K562 (cell line): ENCODE data around the gene HS3ST3B1. TPM values are rescaled to one million over a fixed set of nuclear protein-coding genes. Genes with fewer than 3 reads are reported as not detected.

Experiments used
- ATAC-seq: fragments of 200-7000 bp; cut with Tn5 transposase; 3 replicates; pipeline ENCODE4 v1.9.1; 2020; ENCODE audit warnings: moderate library complexity
- BruUV-seq: library from RNA; stranded (reverse); fragments of 400-500 nt; replicated peaks from 2 replicates; lab custom pipeline; 2021; lab: Mats Ljungman, UMichigan
- CTCF ChIA-PET: fragments of 300-600 bp; formaldehyde crosslinking; extraction: SDS; loops from one replicate; lab custom pipeline; 2021; ENCODE audit warnings: low intra/inter-chr PET ratio; lab: Yijun Ruan, JAX
- POLR2A ChIA-PET: fragments of 300-600, 350-650 bp; sonication (Branson Sonifier 250); formaldehyde crosslinking; extraction: SDS; loops from one replicate; lab custom pipeline; 2021; ENCODE audit warnings: antibody characterized with exemption, inconsistent platforms; lab: Yijun Ruan, JAX
- DNase-seq, 4 experiments: peaks; one replicate each; pipeline versions ENCODE4 v3.0.0 to v3.0.0-alpha.2; 2011 to 2018; ENCODE audit warnings: low spot score in 3 of 4, mixed read lengths in 3 of 4; ENCODE audit errors: extremely low read depth in 1 of 4
- FAIRE-seq: peaks from 2 replicates; lab custom pipeline; 2011; peaks lifted over from hg19 to GRCh38; lab: Jason Lieb, UNC
- H2AFZ ChIP-seq: 2 replicates; pipeline ENCODE4 v1.6.0; 2011; ENCODE audit warnings: low read depth, low read length, control low read depth, inconsistent platforms
- H3K27ac ChIP-seq: fragments of 200-600 bp; 3 replicates; pipeline ENCODE4 v1.8.0; 2011; ENCODE audit warnings: low read depth, mild to moderate bottlenecking, control low read depth, inconsistent platforms, low read length, moderate library complexity, mixed read lengths; ENCODE audit errors: extremely low read depth
- H3K27me3 ChIP-seq, 2 experiments: fragments of 300-600 bp in 1 of 2; 2 replicates in 1 of 2; 3 replicates in 1 of 2; pipeline versions ENCODE4 v1.6.0 to v1.8.0; 2011; ENCODE audit warnings: inconsistent platforms in 2 of 2, low read length in 2 of 2, mild to moderate bottlenecking in 1 of 2, mixed read lengths in 1 of 2, moderate library complexity in 1 of 2; ENCODE audit not compliant: control insufficient read depth in 2 of 2, insufficient read depth in 2 of 2
- H3K36me3 ChIP-seq: fragments of 300-600 bp; 3 replicates; pipeline ENCODE4 v1.8.0; 2011; ENCODE audit warnings: mild to moderate bottlenecking, low read length, inconsistent platforms; ENCODE audit not compliant: control insufficient read depth, insufficient read depth
- H3K4me1 ChIP-seq, 2 experiments: fragments of 200-600 bp in 1 of 2; replicated peaks in 1 of 2; 2 replicates in 1 of 2; 3 replicates in 1 of 2; pipeline versions ENCODE4 v1.5.1 to v1.8.0; 2011; ENCODE audit warnings: inconsistent platforms in 2 of 2, low read length in 2 of 2, mild to moderate bottlenecking in 1 of 2, mixed read lengths in 1 of 2, moderate library complexity in 1 of 2; ENCODE audit not compliant: control insufficient read depth in 2 of 2, insufficient read depth in 2 of 2
- H3K4me2 ChIP-seq: 2 replicates; pipeline ENCODE4 v1.6.1; 2011; ENCODE audit warnings: low read length, control low read depth, inconsistent platforms, mixed read lengths; ENCODE audit not compliant: insufficient read depth
- H3K4me3 ChIP-seq: fragments of 200-600 bp; sonication (generic), shearing (Covaris generic); 2 replicates; pipeline ENCODE4 v1.5.1; 2016; ENCODE audit warnings: control low read depth, inconsistent platforms
- H3K79me2 ChIP-seq: fragments of 200-600 bp; 3 replicates; pipeline ENCODE4 v1.8.0; 2011; ENCODE audit warnings: low read length, inconsistent platforms; ENCODE audit not compliant: control insufficient read depth, insufficient read depth
- H3K9ac ChIP-seq, 2 experiments: 2 replicates each; pipeline versions ENCODE4 v1.6.0 to v1.6.1; 2011; ENCODE audit warnings: low read depth in 2 of 2, low read length in 2 of 2, control low read depth in 1 of 2, inconsistent platforms in 1 of 2, mild to moderate bottlenecking in 1 of 2, mixed read lengths in 1 of 2; ENCODE audit not compliant: insufficient read depth in 1 of 2
- H3K9me1 ChIP-seq: one replicate; pipeline ENCODE4 v1.6.0; 2011; ENCODE audit warnings: inconsistent platforms, mild to moderate bottlenecking, low read length, moderate library complexity; ENCODE audit not compliant: control insufficient read depth, insufficient read depth
- H3K9me3 ChIP-seq: replicated peaks from 2 replicates; pipeline ENCODE4 v1.5.1; 2011; ENCODE audit warnings: low read depth, low read length, inconsistent platforms; ENCODE audit not compliant: control insufficient read depth, insufficient read depth
- H4K20me1 ChIP-seq: replicated peaks from 2 replicates; pipeline ENCODE4 v1.6.1; 2011; ENCODE audit warnings: low read length, inconsistent platforms, mixed read lengths; ENCODE audit not compliant: control insufficient read depth, insufficient read depth
- ARID1B ChIP-seq: fragments of 450-650 bp; IDR thresholded peaks from 2 replicates; pipeline ENCODE4 v1.6.1; 2016; ENCODE audit warnings: antibody characterized with exemption, mild to moderate bottlenecking, inconsistent platforms
- ATF3 ChIP-seq, 2 experiments: fragments of 450-650 bp in 1 of 2; sonication (generic) in 1 of 2; formaldehyde crosslinking in 1 of 2; IDR thresholded peaks in 1 of 2; conservative IDR thresholded peaks in 1 of 2; 2 replicates each; pipeline versions ENCODE4 v1.6.1 to v1.8.1; 2016 to 2023; ENCODE audit warnings: mild to moderate bottlenecking in 2 of 2, moderate library complexity in 2 of 2, inconsistent platforms in 1 of 2, missing genetic modification reagents in 1 of 2
- ATF7 ChIP-seq: fragments of 450-650 bp; IDR thresholded peaks from 2 replicates; pipeline ENCODE4 v1.7.1; 2014; ENCODE audit warnings: mild to moderate bottlenecking, moderate library complexity
- DPF2 ChIP-seq: fragments of 450-650 bp; IDR thresholded peaks from 2 replicates; pipeline ENCODE4 v1.6.1; 2016
- E2F8 ChIP-seq: fragments of 450-650 bp; IDR thresholded peaks from 2 replicates; pipeline ENCODE4 v1.7.1; 2018; ENCODE audit warnings: mild to moderate bottlenecking, low read depth; ENCODE audit not compliant: partially characterized antibody
- ELF1 ChIP-seq: fragments of 200-800 bp; sonication (Bioruptor generic); IDR thresholded peaks from 2 replicates; pipeline ENCODE4 v1.6.1; 2016; ENCODE audit warnings: missing genetic modification characterization, missing compliant biosample characterization
- ETV1 ChIP-seq: fragments of 450-650 bp; conservative IDR thresholded peaks from 2 replicates; pipeline ENCODE4 v1.6.1; 2016; ENCODE audit warnings: missing genetic modification characterization, control low read depth, low read depth, missing compliant biosample characterization
- GABPA ChIP-seq: fragments of 200-800 bp; sonication (Bioruptor generic); conservative IDR thresholded peaks from 2 replicates; pipeline ENCODE4 v1.6.1; 2016; ENCODE audit warnings: low read depth, missing genetic modification characterization, missing compliant biosample characterization
- HDAC2 ChIP-seq: fragments of 450-650 bp; IDR thresholded peaks from 2 replicates; pipeline ENCODE4 v1.6.1; 2016; ENCODE audit warnings: mild to moderate bottlenecking
- RAD21 ChIP-seq, 2 experiments: fragments of 250-450 bp in 1 of 2; fragments of 450-650 bp in 1 of 2; sonication (Bioruptor Pico) in 1 of 2; formaldehyde crosslinking in 1 of 2; IDR thresholded peaks in 1 of 2; conservative IDR thresholded peaks in 1 of 2; 2 replicates each; pipeline versions ENCODE4 v1.4.0 to v1.8.0; 2020 to 2022; ENCODE audit warnings: mild to moderate bottlenecking in 2 of 2, moderate library complexity in 1 of 2
- RCOR1 ChIP-seq, 2 experiments: IDR thresholded peaks; 2 replicates each; pipeline ENCODE4 v1.6.1; 2012; ENCODE audit warnings: low read depth in 2 of 2, low read length in 2 of 2, borderline replicate concordance in 1 of 2, improper control_type of control experiment in 1 of 2
- SMARCE1 ChIP-seq: fragments of 450-650 bp; IDR thresholded peaks from 2 replicates; pipeline ENCODE4 v1.7.1; 2016; ENCODE audit warnings: mild to moderate bottlenecking
- STAT5A ChIP-seq: IDR thresholded peaks from 2 replicates; pipeline ENCODE4 v1.6.1; 2012; ENCODE audit warnings: low read length, inconsistent platforms, borderline replicate concordance
- TEAD4 ChIP-seq, 2 experiments: sonication (generic) in 1 of 2; formaldehyde crosslinking in 1 of 2; IDR thresholded peaks; 2 replicates each; pipeline versions ENCODE4 v1.6.1 to v1.8.0; 2012 to 2022; ENCODE audit warnings: borderline replicate concordance in 1 of 2, inconsistent platforms in 1 of 2, low read length in 1 of 2, mild to moderate bottlenecking in 1 of 2, missing genetic modification reagents in 1 of 2
- XRCC3 ChIP-seq: fragments of 450-650 bp; IDR thresholded peaks from 2 replicates; pipeline ENCODE4 v1.6.1; 2017; ENCODE audit warnings: mild to moderate bottlenecking, moderate library complexity
- ZNF23 ChIP-seq: fragments of 250-450 bp; sonication (Bioruptor Pico); IDR thresholded peaks from 2 replicates; pipeline ENCODE4 v1.4.0; 2020; ENCODE audit warnings: mild to moderate bottlenecking
- WGBS: fragments of 100-300 bp; shearing (Covaris generic); methylation state at CpG from one replicate; pipeline ENCODE4 v1.1.6; 2016; ENCODE audit warnings: low coverage, mixed read lengths; ENCODE audit not compliant: insufficient coverage; ENCODE audit errors: missing lambda C conversion rate; 5-methylcytosine and 5-hydroxymethylcytosine counted together
- in situ Hi-C: fragments of 300-500 bp; cut with MboI; formaldehyde crosslinking; loops from 4 replicates; pipeline ENCODE4 v1.15.0; 2018; ENCODE audit warnings: inconsistent platforms, mixed read lengths
- intact Hi-C: fragments of 100-400 bp; cut with micrococcal nuclease; formaldehyde crosslinking; loops from 2 replicates; pipeline ENCODE4 v1.14.2; 2022
- polyA plus RNA-seq, 8 experiments: library from polyadenylated mRNA; depleted of rRNA in 4 of 8; stranded (reverse) in 5 of 8; unstranded in 3 of 8; fragments of >200 nt; fragmentation: Nextera tagmentation in 2 of 8; fragmentation: Illumina TruSeq in 1 of 8; extraction: Ambion mirVana in 2 of 8; extraction: Trizol in 1 of 8; gene quantifications; 2 replicates each; pipeline versions ENCODE4 v1.2.1 to v1.2.3, GENCODE V29; 2011 to 2014; ENCODE audit warnings: inconsistent platforms in 1 of 8, missing spikeins in 1 of 8
- total RNA-seq, 7 experiments: library from RNA; depleted of rRNA in 6 of 7; stranded (reverse); fragments of >200 nt in 6 of 7; fragmentation: Illumina TruSeq in 2 of 7; extraction: Trizol in 2 of 7; gene quantifications; 2 replicates each; pipeline versions ENCODE4 v1.2.1 to v1.2.3, GENCODE V29; 2011 to 2021; ENCODE audit warnings: low replicate concordance in 1 of 7

Gene HS3ST3B1
- total and polyA plus RNA-seq, 9 of the 15 experiments (the other 6 are each of a cell fraction or from before 2014, with no cell fraction given) = 1.9 to 12.9 (median 3.7) TPM

GRCh38 chr17:14331225-14331981 lies 30.5 kb downstream of the HS3ST3B1 start:
- H3K4me1 ChIP-seq = peaks cover 18 to 50% of the 10 kb centered on the region in 2 experiments; a peak in 4 of 5 replicates
- ATAC-seq (peak; percentile 58), FAIRE-seq (peak; percentile 75), DNase-seq (peak; percentile 49 to 67 (median 57))
- H2AFZ ChIP-seq = peak overlapping the region; percentile 59; the same call in 1 of the 2 replicates
- no peaks in the 10 kb centered on the region for H3K27me3 ChIP-seq
- H3K9ac ChIP-seq = peak overlapping the region in 1 of 2 experiments; percentile 23; a peak in 2 of 4 replicates
- no TSS peak for BruUV-seq
- ChIA-PET POLR2A (interaction anchor here (0.6 to 1.0 kb wide), 3 partner anchors 8 to 792 kb away, joined by 3 read pairs; no protein-coding TSS in a partner anchor), CTCF (no interaction called here)
- no peaks in the 10 kb centered on the region for H3K9me3 ChIP-seq
- H3K4me3 ChIP-seq = no peak overlapping the region
- no peaks in the 10 kb centered on the region for H3K9me1 ChIP-seq
- intact Hi-C loops = no loop called here
- no peaks in the 10 kb centered on the region for H4K20me1 ChIP-seq
- H3K36me3 ChIP-seq = no peaks in the 10 kb centered on the region
- H3K27ac ChIP-seq = peak overlapping the region; percentile 80
- peak overlapping the region; percentile 31 for H3K4me2 ChIP-seq
- in situ Hi-C loops = no loop called here
- 5% methylated on average over 6 of the region's 10 CpGs for WGBS
- peaks cover 27% of the 10 kb centered on the region for H3K79me2 ChIP-seq
- TF ChIP-seq RAD21 (CRISPR knock-in tag; conservative IDR thresholded peaks at IDR 0.05 in 1 of 2, IDR thresholded peaks at IDR 0.05 in 1 of 2) (peak in 1 of 2 experiments; percentile 23; a peak in 2 of 4 replicates), E2F8 (peak; percentile 69), ETV1 (tag) (peak; percentile 22; the same call in 1 of the 2 replicates), SMARCE1 (peak; percentile 71; the same call in 1 of the 2 replicates), RCOR1 (IDR thresholded peaks at IDR 0.05; ENCODE audit: borderline replicate concordance in 1 of 2, low read depth in 2 of 2, low read length in 2 of 2) (peak in 1 of 2 experiments; percentile 62; a peak in 1 of 4 replicates), GABPA (peak; percentile 80), STAT5A (peak; percentile 45; the same call in 1 of the 2 replicates), ARID1B (peak; percentile 74), ZNF23 (CRISPR knock-in tag) (no peak), ATF3 (IDR thresholded peaks at IDR 0.05) (peak; percentile 60; the same call in 1 of the 2 replicates), ATF3 (CRISPR knock-in tag; conservative IDR thresholded peaks at IDR 0.05) (no peak), TEAD4 (IDR thresholded peaks at IDR 0.05; ENCODE audit: low read length) (peak; percentile 48; the same call in 1 of the 2 replicates), TEAD4 (CRISPR knock-in tag; IDR thresholded peaks at IDR 0.05; ENCODE audit: borderline replicate concordance) (no peak), HDAC2 (0 out of 2 replicates have a peak, but pooled peaks have one; percentile 31), ELF1 (tag) (0 out of 2 replicates have a peak, but pooled peaks have one; percentile 41), XRCC3 (no peak), ATF7 (peak; percentile 77; the same call in 1 of the 2 replicates), DPF2 (peak; percentile 62)
